H9 (cell line): ENCODE measurements around the gene HIPK4. TPM values are rescaled to one million over a fixed set of nuclear protein-coding genes. Genes with fewer than 3 reads are reported as not detected.

Source experiments
- DNase-seq: peaks from one replicate; pipeline ENCODE4 v3.0.0-alpha.2; 2017
- H2AFZ ChIP-seq: one replicate; pipeline ENCODE4 v1.6.1; 2013; ENCODE audit warnings: mild to moderate bottlenecking, low read length, control low read depth, moderate library complexity
- H2AK5ac ChIP-seq: 2 replicates; pipeline ENCODE4 v1.6.1; 2013; ENCODE audit warnings: low read length, control low read depth, mixed read lengths; ENCODE audit not compliant: insufficient read length
- H2BK120ac ChIP-seq: one replicate; pipeline ENCODE4 v1.6.1; 2013; ENCODE audit warnings: low read depth, mild to moderate bottlenecking, low read length, control low read depth, inconsistent platforms; ENCODE audit not compliant: poor library complexity, severe bottlenecking
- H2BK12ac ChIP-seq: 2 replicates; pipeline ENCODE4 v1.6.1; 2013; ENCODE audit warnings: low read length, control low read depth, mixed read lengths, low read depth; ENCODE audit not compliant: insufficient read length
- H2BK15ac ChIP-seq: 2 replicates; pipeline ENCODE4 v1.6.1; 2013; ENCODE audit warnings: low read depth, low read length, control low read depth
- H2BK20ac ChIP-seq: one replicate; pipeline ENCODE4 v1.6.1; 2013; ENCODE audit warnings: low read depth, mild to moderate bottlenecking, low read length, control low read depth, inconsistent platforms; ENCODE audit not compliant: poor library complexity, severe bottlenecking
- H2BK5ac ChIP-seq: 2 replicates; pipeline ENCODE4 v1.6.1; 2013; ENCODE audit warnings: low read length, control low read depth, mixed read lengths; ENCODE audit not compliant: insufficient read length
- H3K14ac ChIP-seq: 2 replicates; pipeline ENCODE4 v1.6.1; 2013; ENCODE audit warnings: low read length, control low read depth; ENCODE audit not compliant: insufficient read depth
- H3K18ac ChIP-seq: 2 replicates; pipeline ENCODE4 v1.6.1; 2013; ENCODE audit warnings: low read depth, mild to moderate bottlenecking, mixed read lengths, low read length, control low read depth; ENCODE audit not compliant: insufficient read length
- H3K23ac ChIP-seq: 2 replicates; pipeline ENCODE4 v1.6.1; 2013; ENCODE audit warnings: low read length, control low read depth, mixed read lengths, low read depth; ENCODE audit not compliant: insufficient read length
- H3K23me2 ChIP-seq: 2 replicates; pipeline ENCODE4 v1.6.1; 2013; ENCODE audit warnings: low read depth, mild to moderate bottlenecking, mixed read lengths, low read length, control low read depth; ENCODE audit not compliant: insufficient read length, poor library complexity, severe bottlenecking
- H3K27ac ChIP-seq: 2 replicates; pipeline ENCODE4 v1.5.1; 2013; ENCODE audit warnings: low read length, control low read depth, mixed read lengths, low read depth; ENCODE audit not compliant: insufficient read length
- H3K27me3 ChIP-seq: 2 replicates; pipeline ENCODE4 v1.6.1; 2013; ENCODE audit warnings: low read length, control low read depth, inconsistent platforms; ENCODE audit not compliant: insufficient read depth
- H3K4ac ChIP-seq: 2 replicates; pipeline ENCODE4 v1.6.1; 2013; ENCODE audit warnings: low read depth, mild to moderate bottlenecking, control low read depth, inconsistent platforms, low read length, moderate library complexity
- H3K4me1 ChIP-seq: 2 replicates; pipeline ENCODE4 v1.6.1; 2013; ENCODE audit warnings: low read length, control low read depth, inconsistent platforms; ENCODE audit not compliant: insufficient read depth
- H3K4me2 ChIP-seq: 2 replicates; pipeline ENCODE4 v1.6.1; 2013; ENCODE audit warnings: low read length, control low read depth, mixed read lengths; ENCODE audit not compliant: insufficient read length, insufficient read depth
- H3K56ac ChIP-seq: 2 replicates; pipeline ENCODE4 v1.6.1; 2013; ENCODE audit warnings: low read depth, mild to moderate bottlenecking, mixed read lengths, low read length, control low read depth; ENCODE audit not compliant: insufficient read length
- H3K79me1 ChIP-seq: 2 replicates; pipeline ENCODE4 v1.6.1; 2013; ENCODE audit warnings: low read depth, mild to moderate bottlenecking, moderate library complexity, low read length, control low read depth, inconsistent platforms; ENCODE audit not compliant: insufficient read depth, poor library complexity, severe bottlenecking
- H3K79me2 ChIP-seq: 2 replicates; pipeline ENCODE4 v1.6.1; 2013; ENCODE audit warnings: low read length, control low read depth, inconsistent platforms; ENCODE audit not compliant: insufficient read depth
- H3K9ac ChIP-seq: 2 replicates; pipeline ENCODE4 v1.6.1; 2013; ENCODE audit warnings: low read length, control low read depth, mixed read lengths; ENCODE audit not compliant: insufficient read length; ENCODE audit errors: extremely low read depth
- H3K9me3 ChIP-seq: one replicate; pipeline ENCODE4 v1.6.1; 2013; ENCODE audit warnings: low read depth, low read length, inconsistent platforms; ENCODE audit not compliant: control insufficient read depth
- H3T11ph ChIP-seq: one replicate; pipeline ENCODE4 v1.6.1; 2013; ENCODE audit warnings: mild to moderate bottlenecking, low read length, control low read depth, inconsistent platforms
- H4K20me1 ChIP-seq: one replicate; pipeline ENCODE4 v1.6.1; 2013; ENCODE audit not compliant: control insufficient read depth, insufficient read length, insufficient read depth
- H4K5ac ChIP-seq: 2 replicates; pipeline ENCODE4 v1.6.1; 2013; ENCODE audit warnings: low read depth, mild to moderate bottlenecking, mixed read lengths, low read length, control low read depth; ENCODE audit not compliant: insufficient read length
- H4K8ac ChIP-seq: replicated peaks from 2 replicates; pipeline ENCODE4 v1.6.1; 2013; ENCODE audit warnings: low read length, control low read depth, mixed read lengths, low read depth; ENCODE audit not compliant: insufficient read length
- H4K91ac ChIP-seq: 2 replicates; pipeline ENCODE4 v1.6.1; 2013; ENCODE audit warnings: low read depth, mild to moderate bottlenecking, moderate library complexity, mixed read lengths, low read length, control low read depth; ENCODE audit not compliant: insufficient read length
- H3K27ac Mint-ChIP-seq, 3 experiments: 2 replicates in 2 of 3; 3 replicates in 1 of 3; pipeline ENCODE4 v1.8.0; 2020 to 2021; ENCODE audit warnings: mixed read lengths in 3 of 3, mild to moderate bottlenecking in 1 of 3, moderate library complexity in 1 of 3
- H3K27me3 Mint-ChIP-seq: 2 replicates; pipeline ENCODE4 v1.8.0; 2021; ENCODE audit warnings: low read depth, mild to moderate bottlenecking, moderate library complexity, mixed read lengths
- H3K36me3 Mint-ChIP-seq, 3 experiments: 2 replicates in 2 of 3; 3 replicates in 1 of 3; pipeline ENCODE4 v1.8.0; 2020 to 2021; ENCODE audit warnings: low read depth in 3 of 3, mixed read lengths in 3 of 3; ENCODE audit not compliant: insufficient read depth in 1 of 3
- H3K4me1 Mint-ChIP-seq, 2 experiments: 2 replicates each; pipeline ENCODE4 v1.8.0; 2020; ENCODE audit warnings: mixed read lengths in 2 of 2
- H3K4me3 Mint-ChIP-seq, 2 experiments: 2 replicates in 1 of 2; 3 replicates in 1 of 2; pipeline ENCODE4 v1.8.0; 2020 to 2021; ENCODE audit warnings: mild to moderate bottlenecking in 2 of 2, mixed read lengths in 2 of 2, moderate library complexity in 1 of 2
- H3K9me3 Mint-ChIP-seq, 2 experiments: 2 replicates in 1 of 2; 3 replicates in 1 of 2; pipeline ENCODE4 v1.8.0; 2020; ENCODE audit warnings: mild to moderate bottlenecking in 2 of 2, mixed read lengths in 2 of 2, moderate library complexity in 1 of 2
- CTCF ChIP-seq: fragments of 200-600 bp; sonication (generic); conservative IDR thresholded peaks from 3 replicates; pipeline ENCODE4 v1.8.0; 2021; ENCODE audit warnings: antibody characterized with exemption, mild to moderate bottlenecking
- WGBS: extraction: QIAGEN DNeasy Blood & Tissue Kit; methylation state at CpG from one replicate; pipeline ENCODE4 v1.1.7; 2013; ENCODE audit warnings: missing lambda C conversion rate, low lambda C conversion rate, mixed read lengths; ENCODE audit not compliant: insufficient read length; ENCODE audit errors: extremely low coverage; 5-methylcytosine and 5-hydroxymethylcytosine counted together
- total RNA-seq: library from RNA; stranded (reverse); gene quantifications from 2 replicates; pipeline ENCODE4 v1.2.1, GENCODE V29; 2021

Gene HIPK4
- total RNA-seq, 1 experiment from 2014 or later, result 0.15 TPM

- Histone ChIP-seq H2BK5ac (no peak overlapping the region), H3K56ac (no peak overlapping the region), H3T11ph (no peak overlapping the region), H2BK20ac (no peak overlapping the region), H3K4me1 (no peaks in the 10 kb centered on the region), H3K9me3 (no peaks in the 10 kb centered on the region), H2BK120ac (no peak overlapping the region), H2BK12ac (no peak overlapping the region), H2AK5ac (no peak overlapping the region), H4K5ac (no peak overlapping the region), H3K9ac (no peak overlapping the region), H3K27me3 (no peaks in the 10 kb centered on the region), H3K4ac (no peak overlapping the region), H2AFZ (no peak overlapping the region), H3K4me2 (no peak overlapping the region), H3K27ac (no peak overlapping the region), H4K91ac (no peak overlapping the region), H4K20me1 (no peaks in the 10 kb centered on the region), H3K79me1 (no peaks in the 10 kb centered on the region), H3K23me2 (no peaks in the 10 kb centered on the region), H3K18ac (no peak overlapping the region), H2BK15ac (no peak overlapping the region), H4K8ac (no peak overlapping the region), H3K79me2 (no peaks in the 10 kb centered on the region; the same call in 1 of the 2 replicates), H3K23ac (no peak overlapping the region), H3K14ac (no peak overlapping the region)
- TF ChIP-seq CTCF, result no peak
- Mint-ChIP-seq H3K27ac (no peak overlapping the region), H3K27me3 (no peaks in the 10 kb centered on the region), H3K36me3 (peaks cover 11 to 35% (median 26%) of the 10 kb centered on the region in 3 experiments; a peak in 6 of 7 replicates), H3K4me3 (no peak overlapping the region), H3K4me1 (no peaks in the 10 kb centered on the region), H3K9me3 (no peaks in the 10 kb centered on the region)
- WGBS, result no CpG with 5 or more reads among the region's 5 CpGs
- DNase-seq, result no peak
Observed at GRCh38 chr19:40337594-40337993, 52.4 kb downstream of the HIPK4 start.
